ENCODE measurements around the gene CHGA.

DNA sequence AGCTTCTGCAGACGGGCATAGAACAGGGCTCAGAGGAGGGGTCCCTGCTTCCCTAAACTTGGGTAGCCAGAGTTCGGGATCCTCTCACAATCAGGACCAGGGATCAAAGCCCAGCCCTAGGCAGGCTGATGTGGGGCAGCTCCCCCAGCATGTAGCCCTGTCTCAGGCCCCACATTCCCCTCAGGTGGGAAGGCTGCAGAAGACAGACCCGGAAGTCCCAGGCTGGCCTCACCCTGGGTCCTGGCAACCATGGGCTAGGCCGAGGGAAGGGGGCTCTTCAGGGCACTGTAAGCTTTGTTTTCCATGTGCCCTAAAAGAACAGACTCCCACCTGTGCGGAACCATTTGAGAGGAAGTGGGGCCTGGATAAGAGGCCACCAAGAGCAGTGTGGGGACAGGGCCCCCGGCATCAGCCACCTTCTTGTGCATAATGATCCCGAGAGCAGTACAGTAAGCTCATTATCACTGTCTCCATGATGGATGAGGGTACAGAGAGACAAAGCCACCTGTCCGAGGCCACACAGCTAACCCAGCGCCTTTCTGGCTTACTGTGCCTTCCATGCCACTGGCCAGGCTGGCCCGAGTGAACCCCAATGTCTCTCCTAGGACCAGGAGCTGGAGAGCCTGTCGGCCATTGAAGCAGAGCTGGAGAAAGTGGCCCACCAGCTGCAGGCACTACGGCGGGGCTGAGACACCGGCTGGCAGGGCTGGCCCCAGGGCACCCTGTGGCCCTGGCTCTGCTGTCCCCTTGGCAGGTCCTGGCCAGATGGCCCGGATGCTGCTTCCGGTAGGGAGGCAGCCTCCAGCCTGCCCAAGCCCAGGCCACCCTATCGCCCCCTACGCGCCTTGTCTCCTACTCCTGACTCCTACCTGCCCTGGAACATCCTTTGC, 11.5 kb downstream of the CHGA start:
- TF ChIP-seq, protein P1, sequence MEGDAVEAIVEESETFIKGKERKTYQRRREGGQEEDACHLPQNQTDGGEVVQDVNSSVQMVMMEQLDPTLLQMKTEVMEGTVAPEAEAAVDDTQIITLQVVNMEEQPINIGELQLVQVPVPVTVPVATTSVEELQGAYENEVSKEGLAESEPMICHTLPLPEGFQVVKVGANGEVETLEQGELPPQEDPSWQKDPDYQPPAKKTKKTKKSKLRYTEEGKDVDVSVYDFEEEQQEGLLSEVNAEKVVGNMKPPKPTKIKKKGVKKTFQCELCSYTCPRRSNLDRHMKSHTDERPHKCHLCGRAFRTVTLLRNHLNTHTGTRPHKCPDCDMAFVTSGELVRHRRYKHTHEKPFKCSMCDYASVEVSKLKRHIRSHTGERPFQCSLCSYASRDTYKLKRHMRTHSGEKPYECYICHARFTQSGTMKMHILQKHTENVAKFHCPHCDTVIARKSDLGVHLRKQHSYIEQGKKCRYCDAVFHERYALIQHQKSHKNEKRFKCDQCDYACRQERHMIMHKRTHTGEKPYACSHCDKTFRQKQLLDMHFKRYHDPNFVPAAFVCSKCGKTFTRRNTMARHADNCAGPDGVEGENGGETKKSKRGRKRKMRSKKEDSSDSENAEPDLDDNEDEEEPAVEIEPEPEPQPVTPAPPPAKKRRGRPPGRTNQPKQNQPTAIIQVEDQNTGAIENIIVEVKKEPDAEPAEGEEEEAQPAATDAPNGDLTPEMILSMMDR (IDR thresholded peaks at IDR 0.05; ENCODE audit: insufficient read depth, low read length) = no peak
- TF ChIP-seq, protein P2, sequence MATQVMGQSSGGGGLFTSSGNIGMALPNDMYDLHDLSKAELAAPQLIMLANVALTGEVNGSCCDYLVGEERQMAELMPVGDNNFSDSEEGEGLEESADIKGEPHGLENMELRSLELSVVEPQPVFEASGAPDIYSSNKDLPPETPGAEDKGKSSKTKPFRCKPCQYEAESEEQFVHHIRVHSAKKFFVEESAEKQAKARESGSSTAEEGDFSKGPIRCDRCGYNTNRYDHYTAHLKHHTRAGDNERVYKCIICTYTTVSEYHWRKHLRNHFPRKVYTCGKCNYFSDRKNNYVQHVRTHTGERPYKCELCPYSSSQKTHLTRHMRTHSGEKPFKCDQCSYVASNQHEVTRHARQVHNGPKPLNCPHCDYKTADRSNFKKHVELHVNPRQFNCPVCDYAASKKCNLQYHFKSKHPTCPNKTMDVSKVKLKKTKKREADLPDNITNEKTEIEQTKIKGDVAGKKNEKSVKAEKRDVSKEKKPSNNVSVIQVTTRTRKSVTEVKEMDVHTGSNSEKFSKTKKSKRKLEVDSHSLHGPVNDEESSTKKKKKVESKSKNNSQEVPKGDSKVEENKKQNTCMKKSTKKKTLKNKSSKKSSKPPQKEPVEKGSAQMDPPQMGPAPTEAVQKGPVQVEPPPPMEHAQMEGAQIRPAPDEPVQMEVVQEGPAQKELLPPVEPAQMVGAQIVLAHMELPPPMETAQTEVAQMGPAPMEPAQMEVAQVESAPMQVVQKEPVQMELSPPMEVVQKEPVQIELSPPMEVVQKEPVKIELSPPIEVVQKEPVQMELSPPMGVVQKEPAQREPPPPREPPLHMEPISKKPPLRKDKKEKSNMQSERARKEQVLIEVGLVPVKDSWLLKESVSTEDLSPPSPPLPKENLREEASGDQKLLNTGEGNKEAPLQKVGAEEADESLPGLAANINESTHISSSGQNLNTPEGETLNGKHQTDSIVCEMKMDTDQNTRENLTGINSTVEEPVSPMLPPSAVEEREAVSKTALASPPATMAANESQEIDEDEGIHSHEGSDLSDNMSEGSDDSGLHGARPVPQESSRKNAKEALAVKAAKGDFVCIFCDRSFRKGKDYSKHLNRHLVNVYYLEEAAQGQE (IDR thresholded peaks at IDR 0.05; ENCODE audit: insufficient replicate concordance, low read depth) = no peak
- TF ChIP-seq POLR2AphosphoS5 (IDR thresholded peaks at IDR 0.05; ENCODE audit: low read depth) (no peak), GABPA (IDR thresholded peaks at IDR 0.05; ENCODE audit: low read depth) (no peak)

Data from HL-60 (cell line).